COLO829 (cell line): ENCODE data around the gene KRTAP1-5.
"Not testable (repeated sequence)": the region's sequence is repeated elsewhere in the genome, so short reads cannot be mapped to it uniquely, and the experiment has no call there.

Source experiments
- DNase-seq: peaks from one replicate; pipeline ENCODE4 v3.0.0; 2012; ENCODE audit warnings: low spot score

KRTAP1-5 gene

DNA sequence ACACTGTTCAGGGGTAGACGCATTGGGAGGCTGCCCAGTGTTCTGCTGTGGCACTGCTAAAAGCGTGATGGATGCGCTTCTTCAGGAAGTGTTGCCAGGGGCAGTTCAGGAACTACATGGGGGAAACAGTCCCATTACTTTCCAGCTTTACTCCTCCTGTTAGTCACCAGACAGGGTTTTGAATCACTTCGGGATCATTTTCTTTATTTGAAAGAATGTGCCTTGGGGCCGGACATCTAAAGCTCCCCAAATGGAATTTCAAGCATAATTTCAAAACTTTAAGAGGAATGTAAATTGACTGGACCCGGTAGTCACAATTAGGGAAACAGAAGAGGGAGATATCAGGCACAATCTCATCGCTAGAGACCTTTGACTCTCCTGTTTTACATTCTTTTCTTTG lies 21.4 kb upstream of the KRTAP1-5 start:
- peak; percentile 12 for DNase-seq

DNA sequence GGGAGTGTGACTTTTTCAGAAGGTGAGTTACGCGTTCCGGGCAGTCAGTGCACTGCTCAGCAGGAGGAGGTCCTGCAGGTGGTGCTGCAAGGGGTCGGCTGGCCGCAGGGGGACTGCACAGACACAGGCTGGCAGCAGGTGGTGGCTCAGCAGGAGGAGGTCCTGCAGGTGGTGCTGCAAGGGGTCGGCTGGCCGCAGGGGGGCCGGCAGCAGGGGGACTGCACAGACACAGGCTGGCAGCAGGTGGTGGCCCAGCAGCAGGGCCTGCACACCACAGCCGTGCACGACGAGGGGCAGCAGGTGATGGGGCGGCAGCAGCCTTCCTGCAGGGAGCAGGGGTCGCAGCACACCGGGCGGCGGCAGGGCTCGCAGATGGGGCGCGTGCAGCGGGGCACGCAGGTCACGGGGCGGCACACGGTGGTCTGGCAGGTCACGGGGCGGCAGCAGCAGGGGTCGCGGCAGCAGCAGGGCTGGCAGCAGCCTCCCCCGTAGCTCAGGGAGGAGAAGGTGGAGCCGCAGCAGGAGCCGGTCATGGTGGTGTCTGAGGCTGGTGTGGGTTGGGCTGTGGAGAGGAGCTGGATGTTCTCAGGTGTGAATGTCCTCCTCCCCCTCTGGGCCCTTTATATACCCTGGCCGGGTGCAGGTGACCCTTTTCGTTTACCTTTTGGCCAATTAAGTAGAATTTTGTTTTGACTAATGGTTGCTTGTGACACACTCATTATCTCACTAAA lies 19.9 kb upstream of the KRTAP1-5 start, which contains the start of gene KRTAP2-1:
KRTAP2-1 (minus strand) TSS at position 582 of the 731 bp plus-strand sequence; CDS start at position 533, 49 bp downstream.
- not testable (repeated sequence) for DNase-seq

- DNase-seq: no peak
Measured at GRCh38 chr17:41042953-41043352, 15.9 kb upstream of the KRTAP1-5 start.

DNA sequence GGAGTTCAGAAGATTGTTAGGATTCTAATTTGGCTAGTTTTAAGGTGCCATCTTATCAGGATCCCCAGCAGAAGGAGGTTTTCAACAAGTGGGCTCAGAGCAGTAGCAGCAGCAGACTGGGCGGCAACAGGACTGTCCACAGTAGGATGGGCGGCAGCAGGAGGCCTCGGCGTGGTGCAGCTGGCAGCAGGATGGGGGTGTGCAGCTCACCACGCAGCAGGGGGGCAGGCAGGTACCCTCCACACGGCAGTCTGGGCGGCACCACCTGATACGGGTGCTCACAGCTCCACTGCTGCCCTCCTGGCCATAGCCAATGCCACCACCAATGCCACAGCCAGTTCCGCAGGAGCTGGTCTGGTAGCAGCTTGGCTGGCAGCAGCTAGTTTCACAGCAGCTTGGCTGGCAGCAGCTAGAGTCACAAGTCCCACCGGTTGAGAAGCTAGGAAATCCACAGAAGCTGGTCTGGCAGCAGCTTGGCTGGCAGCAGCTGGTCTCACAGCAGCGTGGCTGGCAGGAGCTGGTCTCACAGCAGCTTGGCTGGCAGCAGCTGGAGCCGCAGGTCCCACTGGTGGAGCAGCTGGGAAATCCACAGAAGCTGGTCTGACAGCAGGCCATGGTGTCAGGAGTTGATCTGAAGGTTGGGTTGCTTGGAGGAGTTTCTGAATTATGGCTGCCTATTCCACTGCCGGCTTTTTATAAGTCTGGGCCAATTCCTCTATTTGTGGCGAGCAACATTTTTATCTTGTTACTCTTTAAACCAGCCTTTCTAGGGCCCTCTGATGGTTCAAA lies 14.0 kb upstream of the KRTAP1-5 start, which contains the start of gene KRTAP1-1:
KRTAP1-1 (minus strand) TSS at position 668 of the 789 bp plus-strand sequence; CDS start at position 615, 53 bp downstream.
- DNase-seq: not testable (repeated sequence)

- DNase-seq: no peak
Measured at GRCh38 chr17:41037853-41038350, 10.9 kb upstream of the KRTAP1-5 start.

DNA sequence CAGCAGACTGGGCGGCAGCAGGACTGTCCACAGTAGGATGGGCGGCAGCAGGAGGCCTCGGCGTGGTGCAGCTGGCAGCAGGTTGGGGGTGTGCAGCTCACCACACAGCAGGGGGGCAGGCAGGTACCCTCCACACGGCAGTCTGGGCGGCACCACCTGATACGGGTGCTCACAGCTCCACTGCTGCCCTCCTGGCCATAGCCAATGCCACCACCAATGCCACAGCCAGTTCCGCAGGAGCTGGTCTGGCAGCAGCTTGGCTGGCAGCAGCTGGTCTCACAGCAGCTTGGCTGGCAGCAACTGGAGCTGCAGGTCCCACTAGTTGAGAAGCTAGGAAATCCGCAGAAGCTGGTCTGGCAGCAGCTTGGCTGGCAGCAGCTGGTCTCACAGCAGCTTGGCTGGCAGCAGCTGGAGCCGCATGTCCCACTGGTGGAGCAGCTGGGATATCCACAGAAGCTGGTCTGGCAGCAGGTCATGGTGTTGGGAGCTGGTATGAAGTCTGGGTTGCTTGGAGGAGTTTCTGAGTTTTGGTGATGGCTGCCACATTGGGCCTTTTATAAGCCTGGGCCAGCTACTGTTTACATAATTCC lies 7.4 kb upstream of the KRTAP1-5 start, which contains the start of gene KRTAP1-3:
KRTAP1-3 (minus strand) TSS at position 529 of the 590 bp plus-strand sequence; CDS start at position 476, 53 bp downstream.
- not testable (repeated sequence) for DNase-seq

- DNase-seq: no peak
Measured at GRCh38 chr17:41029633-41030245, 2.7 kb upstream of the KRTAP1-5 start, which contains the start of gene KRTAP1-4. Gene KRTAP1-4 (minus strand): TSS chr17:41030195. CDS start chr17:41030078, 117 bp downstream.

GRCh38 chr17:41024697-41025096 lies 2.3 kb downstream of the KRTAP1-5 start:
- no peak for DNase-seq

DNA sequence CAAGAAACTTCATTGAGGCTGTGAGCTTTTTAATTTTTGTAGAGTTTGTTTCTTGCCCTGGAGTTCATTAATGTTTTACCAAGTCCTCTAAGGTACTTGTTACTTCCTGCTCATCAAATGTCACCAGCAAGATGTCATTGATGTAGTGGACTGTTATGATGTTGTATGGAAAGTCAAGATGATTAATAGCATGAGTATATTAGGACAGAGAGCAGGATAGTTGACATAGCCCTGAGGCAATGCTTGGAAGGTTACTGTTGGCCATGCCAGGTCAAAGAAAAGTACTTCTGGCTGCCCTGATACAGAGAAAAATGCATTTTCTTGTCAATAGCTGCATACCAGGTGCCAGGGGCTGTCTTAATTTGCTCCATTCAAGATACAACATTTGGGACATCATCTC lies 6.7 kb downstream of the KRTAP1-5 start:
- no peak for DNase-seq

- DNase-seq: no peak
Measured at GRCh38 chr17:41019415-41019814, 7.6 kb downstream of the KRTAP1-5 start.

DNA sequence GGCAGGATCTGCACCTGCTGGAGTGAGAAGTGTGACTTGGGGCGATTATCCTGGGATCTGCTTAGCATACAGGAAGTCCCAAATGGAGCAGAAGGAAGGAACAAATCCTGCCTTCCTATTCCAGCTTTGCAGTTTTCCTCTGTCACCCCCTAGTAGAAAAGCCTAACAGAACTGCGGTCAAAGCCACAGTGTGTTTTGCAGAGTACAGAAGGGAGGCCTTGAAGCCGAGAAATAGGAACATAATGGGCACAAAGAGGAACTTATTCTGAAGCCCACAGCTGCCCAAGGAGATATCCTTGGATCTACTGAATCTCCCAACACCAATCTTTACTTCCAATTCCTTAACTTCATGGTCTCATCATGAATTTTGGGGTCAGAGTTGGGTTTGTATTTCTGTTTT lies 8.5 kb downstream of the KRTAP1-5 start:
- no peak for DNase-seq

DNA sequence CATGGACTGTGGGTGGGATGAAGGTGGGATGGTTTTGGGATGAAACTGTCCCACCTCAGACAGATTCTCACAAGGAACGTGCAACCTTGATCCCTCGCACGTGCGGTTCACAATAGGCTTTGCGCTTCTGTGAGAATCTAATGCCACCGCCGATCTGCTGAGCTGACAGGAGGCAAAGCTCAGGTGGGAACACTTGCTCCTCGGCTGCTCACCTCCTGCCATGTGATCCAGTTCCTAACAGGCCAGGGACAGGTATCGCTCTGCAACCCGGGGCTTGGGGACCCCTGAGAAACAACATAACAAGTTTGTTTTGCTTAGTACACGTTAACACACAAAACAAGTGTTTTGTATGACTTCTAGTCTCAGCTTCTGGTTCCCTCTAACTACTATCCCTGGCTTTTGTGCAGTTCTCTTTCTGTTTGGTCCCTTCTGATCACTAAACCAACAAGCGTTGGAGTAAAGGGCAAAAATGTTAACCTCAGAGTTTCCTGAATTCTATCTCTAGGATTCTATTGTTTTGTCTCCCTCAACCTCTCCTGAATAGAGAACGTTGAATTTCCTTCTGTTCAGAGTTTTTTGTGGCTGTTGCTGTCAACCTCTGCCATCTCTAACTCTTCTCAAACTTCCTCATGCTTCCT lies 10.3 kb downstream of the KRTAP1-5 start:
- no peak for DNase-seq

- no peak for DNase-seq
Measured at GRCh38 chr17:41015454-41015853, 11.6 kb downstream of the KRTAP1-5 start.

DNA sequence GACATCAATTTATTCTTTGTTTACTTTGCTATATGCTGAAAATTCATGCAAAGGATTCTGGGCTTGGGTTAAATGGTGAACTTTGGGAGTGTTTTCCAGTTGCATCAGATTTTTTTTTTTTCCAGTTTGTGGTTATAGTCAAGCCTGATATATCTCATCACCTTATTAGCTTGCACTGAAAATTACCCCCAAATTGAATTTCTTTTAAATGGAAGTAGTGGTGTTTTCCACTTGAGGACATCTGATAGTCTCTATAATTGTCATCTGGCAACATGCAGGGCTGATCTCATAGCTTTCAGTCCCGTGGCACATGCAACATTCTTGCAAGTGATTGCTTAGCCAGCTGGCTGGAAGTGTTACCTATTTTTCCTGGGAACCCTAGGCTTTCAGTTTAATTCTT lies 13.4 kb downstream of the KRTAP1-5 start:
- no peak for DNase-seq

- DNase-seq: no peak
Measured at GRCh38 chr17:41013181-41013580, 13.8 kb downstream of the KRTAP1-5 start.

GRCh38 chr17:41012326-41013120 lies 14.5 kb downstream of the KRTAP1-5 start:
- no peak for DNase-seq

DNA sequence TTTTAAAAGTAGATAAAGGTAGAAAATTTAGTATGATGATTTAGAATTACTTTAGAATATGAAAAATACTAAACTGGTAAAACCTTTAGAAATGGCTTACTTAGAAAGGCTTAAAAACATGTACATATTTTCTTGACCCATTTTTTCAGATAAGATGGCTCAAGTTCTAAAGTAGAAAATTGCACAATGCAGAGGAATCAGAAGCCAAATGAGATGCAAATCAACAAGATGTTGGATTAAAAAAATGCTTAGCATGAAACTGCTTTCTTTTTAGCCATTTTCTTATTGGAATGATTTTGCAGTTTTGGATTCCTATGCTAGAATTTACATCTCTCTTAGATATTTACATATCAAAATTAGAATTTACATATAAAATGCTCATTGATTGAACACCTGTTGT lies 16.6 kb downstream of the KRTAP1-5 start:
- no peak for DNase-seq

- DNase-seq: no peak
Measured at GRCh38 chr17:41009936-41010335, 17.1 kb downstream of the KRTAP1-5 start.

- DNase-seq: no peak
Measured at GRCh38 chr17:41009301-41009760, 17.7 kb downstream of the KRTAP1-5 start.

DNA sequence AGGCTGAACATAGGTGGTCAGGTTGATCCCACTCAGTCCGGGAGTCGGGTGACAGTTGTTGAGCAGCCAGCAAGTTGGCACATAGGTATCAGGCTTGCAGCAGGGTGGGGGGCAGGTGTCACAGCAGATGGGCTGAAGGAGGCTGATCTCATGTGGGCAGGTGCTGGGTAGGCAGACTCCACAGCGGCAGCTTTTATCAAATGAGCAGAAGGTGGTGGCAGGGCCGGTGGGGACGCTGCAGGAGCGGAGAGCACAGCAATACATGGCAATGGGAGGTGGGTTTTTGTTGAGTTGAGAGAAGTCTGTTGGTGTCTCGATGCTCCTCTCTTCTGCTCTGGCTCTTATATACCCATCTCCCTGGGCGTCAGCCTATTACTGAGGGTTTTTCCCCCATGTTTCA lies 18.2 kb downstream of the KRTAP1-5 start, which contains the start of gene KRTAP3-1:
KRTAP3-1 (minus strand) TSS at position 318 of the 400 bp plus-strand sequence; CDS start at position 264, 54 bp downstream.
- no peak for DNase-seq
